Mucosa of rectum (tissue), 2 donors: ENCODE data around the gene PRKG1.

ENCODE experiments used
- H3K27ac ChIP-seq, 2 donors: one replicate each; pipeline ENCODE4 v1.7.0; 2013; ENCODE audit warnings: inconsistent platforms in 2 of 2, low read depth in 2 of 2, low read length in 2 of 2
- H3K27me3 ChIP-seq, 2 donors: one replicate each; pipeline ENCODE4 v1.7.0; 2013; ENCODE audit warnings: low read length in 2 of 2; ENCODE audit not compliant: control insufficient read depth in 2 of 2, insufficient read depth in 2 of 2
- H3K36me3 ChIP-seq, 2 donors: one replicate each; pipeline ENCODE4 v1.7.0; 2013; ENCODE audit warnings: low read length in 2 of 2; ENCODE audit not compliant: control insufficient read depth in 2 of 2, insufficient read depth in 2 of 2
- H3K4me1 ChIP-seq, 2 donors: one replicate each; pipeline ENCODE4 v1.7.0; 2013; ENCODE audit warnings: low read length in 2 of 2, mild to moderate bottlenecking in 1 of 2; ENCODE audit not compliant: control insufficient read depth in 2 of 2, insufficient read depth in 2 of 2
- H3K4me3 ChIP-seq, 2 donors: one replicate each; pipeline ENCODE4 v1.7.0; 2013; ENCODE audit warnings: low read length in 2 of 2
- H3K9ac ChIP-seq, 2 donors: one replicate each; pipeline ENCODE4 v1.7.0; 2013; ENCODE audit warnings: low read length in 2 of 2, low read depth in 1 of 2, mild to moderate bottlenecking in 1 of 2
- H3K9me3 ChIP-seq, 2 donors: one replicate each; pipeline ENCODE4 v1.7.0; 2013; ENCODE audit warnings: low read length in 2 of 2; ENCODE audit not compliant: control insufficient read depth in 2 of 2
- donor health status: healthy.
- donor health status: Normal muscosa, but diverticular disease.

PRKG1 gene

DNA sequence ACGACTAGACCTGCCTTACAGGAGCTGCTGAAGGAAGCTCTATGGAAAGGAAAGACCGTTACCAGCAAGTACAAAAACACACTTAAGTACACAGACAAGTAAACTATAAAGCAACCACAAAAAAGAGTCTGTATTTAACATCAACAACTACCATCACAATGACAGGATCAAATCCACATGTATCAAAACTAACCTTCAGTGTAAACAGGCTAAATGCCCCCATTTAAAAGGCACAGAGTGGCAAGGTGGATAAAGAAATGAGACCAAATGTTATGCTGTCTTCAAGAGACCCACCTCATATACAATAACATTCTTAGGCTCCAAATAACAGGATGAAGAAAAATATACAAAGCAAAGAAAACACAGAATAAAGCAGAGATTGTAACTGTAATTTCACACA is 932.8 kb downstream of the PRKG1 start:
- H3K9ac ChIP-seq, result no peak overlapping the region
- no peaks in the 10 kb centered on the region for H3K4me1 ChIP-seq
- peaks cover 0 to 2% of the 10 kb centered on the region in 2 donors for H3K9me3 ChIP-seq

DNA sequence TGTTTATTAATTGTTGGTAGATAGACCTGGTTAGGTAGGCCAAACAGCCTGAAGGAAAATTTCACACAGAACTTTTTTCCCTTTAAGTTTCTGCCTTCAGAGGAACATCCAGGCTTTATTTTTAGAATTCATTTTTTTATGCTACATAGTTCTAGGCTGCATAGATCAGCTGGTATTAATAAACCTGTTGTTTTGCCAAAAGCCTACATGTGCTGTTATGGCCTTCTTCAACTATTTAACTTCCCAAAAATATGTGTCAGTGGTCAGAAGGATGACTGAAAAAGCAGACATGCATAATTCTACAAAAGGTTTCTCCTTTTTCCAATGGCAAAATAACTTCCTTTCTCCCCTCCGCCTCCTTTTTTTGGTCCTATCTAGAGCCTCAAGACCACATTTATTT is 936.8 kb downstream of the PRKG1 start:
- no peak overlapping the region for H3K9ac ChIP-seq
- no peaks in the 10 kb centered on the region for H3K27me3 ChIP-seq
- H3K36me3 ChIP-seq, result no peaks in the 10 kb centered on the region
- no peak overlapping the region for H3K4me3 ChIP-seq
- no peaks in the 10 kb centered on the region for H3K4me1 ChIP-seq
- H3K27ac ChIP-seq, result no peak overlapping the region
- H3K9me3 ChIP-seq, result peaks cover 0 to 2% of the 10 kb centered on the region in 2 donors

More for the DNA sequence above, 932.8 kb downstream of the PRKG1 start:
- H3K36me3 ChIP-seq, result no peaks in the 10 kb centered on the region
- no peak overlapping the region for H3K4me3 ChIP-seq
- no peak overlapping the region for H3K27ac ChIP-seq
- no peaks in the 10 kb centered on the region for H3K27me3 ChIP-seq

GRCh38 chr10:52019077-52019555 is 944.8 kb downstream of the PRKG1 start:
- no peaks in the 10 kb centered on the region for H3K27me3 ChIP-seq
- H3K4me1 ChIP-seq, result no peaks in the 10 kb centered on the region

GRCh38 chr10:52019656-52020055 is 945.4 kb downstream of the PRKG1 start:
- no peaks in the 10 kb centered on the region for H3K36me3 ChIP-seq
- no peak overlapping the region for H3K4me3 ChIP-seq
- no peak overlapping the region for H3K27ac ChIP-seq
- H3K27me3 ChIP-seq, result no peaks in the 10 kb centered on the region
- H3K9ac ChIP-seq, result no peak overlapping the region
- H3K9me3 ChIP-seq, result no peaks in the 10 kb centered on the region
- H3K4me1 ChIP-seq, result no peaks in the 10 kb centered on the region

More at GRCh38 chr10:52019077-52019555, 944.8 kb downstream of the PRKG1 start:
- H3K36me3 ChIP-seq, result no peaks in the 10 kb centered on the region
- H3K27ac ChIP-seq, result no peak overlapping the region
- no peak overlapping the region for H3K9ac ChIP-seq
- H3K4me3 ChIP-seq, result no peak overlapping the region
- H3K9me3 ChIP-seq, result no peaks in the 10 kb centered on the region

DNA sequence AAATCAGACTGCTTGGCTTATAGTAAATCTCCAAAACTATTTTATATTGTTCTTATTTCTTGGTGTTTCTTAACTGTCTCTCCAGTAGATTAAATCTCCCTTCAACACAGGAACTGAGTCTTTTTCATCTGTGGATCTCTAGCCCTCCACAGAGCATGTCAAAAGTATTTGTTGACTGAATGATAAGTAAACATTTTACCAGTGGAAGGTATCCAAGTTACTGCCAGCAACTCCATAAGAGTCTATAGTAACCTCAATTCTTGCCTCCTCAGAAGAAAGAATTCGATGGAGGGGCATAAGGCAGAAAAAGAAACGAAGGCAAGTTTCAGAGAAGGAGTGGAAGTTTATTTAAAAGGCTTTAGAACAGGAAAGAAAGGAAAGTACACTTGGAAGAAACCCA is 945.9 kb downstream of the PRKG1 start:
- H3K27ac ChIP-seq, result no peak overlapping the region
- no peaks in the 10 kb centered on the region for H3K36me3 ChIP-seq
- no peaks in the 10 kb centered on the region for H3K9me3 ChIP-seq
- no peaks in the 10 kb centered on the region for H3K4me1 ChIP-seq
- H3K27me3 ChIP-seq, result no peaks in the 10 kb centered on the region
- H3K9ac ChIP-seq, result no peak overlapping the region
- no peak overlapping the region for H3K4me3 ChIP-seq

DNA sequence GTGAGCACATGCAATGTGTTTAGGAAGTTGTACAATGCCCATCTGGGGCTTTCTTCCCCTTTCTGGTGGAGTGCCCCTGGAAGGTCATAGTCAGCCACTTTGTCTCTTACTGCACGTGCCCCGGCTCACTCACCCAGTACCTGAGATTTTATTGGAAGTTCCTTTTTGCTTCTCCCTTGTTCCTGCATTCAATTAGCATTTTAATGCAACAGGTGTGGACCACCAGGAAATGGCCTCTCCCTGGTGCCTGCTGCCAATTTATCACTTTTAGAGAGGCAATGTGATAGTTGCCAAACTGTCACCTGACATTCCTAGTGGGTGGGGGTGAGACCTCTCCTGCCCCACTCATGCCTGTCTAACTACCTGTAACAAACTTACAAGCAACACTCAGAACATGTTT is 946.4 kb downstream of the PRKG1 start:
- H3K9me3 ChIP-seq, result no peaks in the 10 kb centered on the region
- no peak overlapping the region for H3K27ac ChIP-seq
- H3K4me3 ChIP-seq, result no peak overlapping the region
- no peaks in the 10 kb centered on the region for H3K36me3 ChIP-seq
- H3K27me3 ChIP-seq, result no peaks in the 10 kb centered on the region
- no peaks in the 10 kb centered on the region for H3K4me1 ChIP-seq
- no peak overlapping the region for H3K9ac ChIP-seq

DNA sequence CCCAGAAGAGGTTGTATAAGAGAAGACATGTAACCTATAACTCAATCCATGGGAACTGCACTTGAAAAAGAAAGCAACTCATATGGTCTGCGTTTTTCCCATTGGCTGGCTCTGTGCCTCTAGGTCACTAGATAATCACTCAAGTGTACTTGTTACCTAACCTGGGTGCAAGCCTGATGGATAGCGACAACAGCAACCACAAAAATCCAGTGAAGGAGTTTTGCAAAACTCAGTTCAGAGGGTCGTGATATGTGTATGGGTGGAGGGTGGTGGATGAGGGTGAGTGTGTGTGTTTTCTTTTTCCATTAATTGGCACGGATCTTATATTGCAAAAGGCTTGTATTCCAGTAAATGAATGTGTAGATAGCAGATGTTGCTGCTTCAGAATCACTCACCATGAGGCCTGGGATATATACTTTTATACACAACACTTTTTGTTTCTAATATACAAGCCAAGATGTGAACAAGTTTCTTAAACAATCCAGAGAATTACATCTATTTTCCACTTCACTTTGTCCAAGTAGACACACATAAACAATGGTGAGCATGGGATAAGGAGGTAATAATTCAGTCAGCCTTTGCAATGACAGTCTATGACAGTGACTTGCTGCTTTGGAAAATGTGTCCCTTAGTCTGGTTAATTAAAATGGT is 952.9 kb downstream of the PRKG1 start:
- H3K27me3 ChIP-seq, result no peaks in the 10 kb centered on the region
- no peaks in the 10 kb centered on the region for H3K4me1 ChIP-seq
- H3K9ac ChIP-seq, result no peak overlapping the region
- H3K27ac ChIP-seq, result no peak overlapping the region
- no peak overlapping the region for H3K4me3 ChIP-seq
- no peaks in the 10 kb centered on the region for H3K36me3 ChIP-seq
- no peaks in the 10 kb centered on the region for H3K9me3 ChIP-seq

GRCh38 chr10:52028523-52028858 is 954.2 kb downstream of the PRKG1 start:
- no peaks in the 10 kb centered on the region for H3K27me3 ChIP-seq
- H3K4me3 ChIP-seq, result no peak overlapping the region
- H3K9ac ChIP-seq, result no peak overlapping the region
- H3K36me3 ChIP-seq, result no peaks in the 10 kb centered on the region
- no peaks in the 10 kb centered on the region for H3K9me3 ChIP-seq
- no peak overlapping the region for H3K27ac ChIP-seq
- no peaks in the 10 kb centered on the region for H3K4me1 ChIP-seq

GRCh38 chr10:52029628-52030027 is 955.3 kb downstream of the PRKG1 start:
- Histone ChIP-seq H3K9ac (no peak overlapping the region), H3K36me3 (no peaks in the 10 kb centered on the region), H3K27me3 (no peaks in the 10 kb centered on the region), H3K4me1 (no peaks in the 10 kb centered on the region), H3K4me3 (no peak overlapping the region), H3K9me3 (no peaks in the 10 kb centered on the region), H3K27ac (no peak overlapping the region)

DNA sequence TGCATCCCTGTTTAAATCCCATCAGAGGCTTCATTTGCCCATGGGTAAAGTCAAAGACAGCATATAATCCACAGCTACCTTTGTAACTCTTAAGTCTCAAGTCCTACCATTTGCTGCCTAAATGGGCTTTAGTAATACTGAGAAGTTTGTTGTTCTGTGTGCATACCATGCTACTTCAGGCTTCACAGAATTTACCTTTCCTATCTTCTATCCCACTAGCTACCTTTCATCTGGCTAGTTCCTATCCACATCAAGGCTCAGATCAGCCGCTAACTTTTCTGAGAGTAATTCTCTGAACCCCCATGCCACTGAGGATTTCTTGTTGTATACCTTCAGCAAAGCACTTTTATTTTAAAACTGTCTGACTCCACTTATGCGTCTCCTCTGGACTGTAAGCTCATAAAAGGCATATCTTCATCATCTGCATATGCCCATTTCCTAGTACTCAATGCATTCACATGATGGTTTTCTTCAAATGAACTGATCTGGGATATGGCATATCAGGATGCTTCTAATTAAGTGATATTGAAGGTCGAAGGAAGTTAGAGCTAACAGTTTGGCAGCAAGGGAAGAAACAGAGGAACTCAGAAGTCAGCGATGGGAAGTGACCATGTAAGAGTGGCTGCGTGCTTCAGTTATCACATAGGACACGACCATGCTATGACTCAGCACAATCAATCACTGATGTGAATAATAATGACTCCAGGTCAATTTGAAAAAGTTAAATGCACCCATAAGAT is 955.9 kb downstream of the PRKG1 start:
- Histone ChIP-seq H3K4me3 (no peak overlapping the region), H3K27me3 (no peaks in the 10 kb centered on the region), H3K9ac (no peak overlapping the region), H3K27ac (no peak overlapping the region), H3K36me3 (no peaks in the 10 kb centered on the region), H3K9me3 (no peaks in the 10 kb centered on the region), H3K4me1 (no peaks in the 10 kb centered on the region)
